OCI-LY1 (cell line): ENCODE data around the gene NSUN6.

Source experiments
- CTCF ChIP-seq: fragments of 200-600 bp; sonication (generic), shearing (Covaris generic); IDR thresholded peaks from 2 replicates; pipeline ENCODE4 v1.5.1; 2017; ENCODE audit warnings: mild to moderate bottlenecking, antibody characterized with exemption, low read length, moderate library complexity, mixed read lengths
- EZH2 ChIP-seq: fragments of 200-600 bp; sonication (generic), shearing (Covaris generic); IDR thresholded peaks from 2 replicates; pipeline ENCODE4 v1.8.0; 2017; ENCODE audit warnings: borderline replicate concordance, mixed run types, mild to moderate bottlenecking, antibody characterized with exemption, low read length, moderate library complexity, mixed read lengths

DNA sequence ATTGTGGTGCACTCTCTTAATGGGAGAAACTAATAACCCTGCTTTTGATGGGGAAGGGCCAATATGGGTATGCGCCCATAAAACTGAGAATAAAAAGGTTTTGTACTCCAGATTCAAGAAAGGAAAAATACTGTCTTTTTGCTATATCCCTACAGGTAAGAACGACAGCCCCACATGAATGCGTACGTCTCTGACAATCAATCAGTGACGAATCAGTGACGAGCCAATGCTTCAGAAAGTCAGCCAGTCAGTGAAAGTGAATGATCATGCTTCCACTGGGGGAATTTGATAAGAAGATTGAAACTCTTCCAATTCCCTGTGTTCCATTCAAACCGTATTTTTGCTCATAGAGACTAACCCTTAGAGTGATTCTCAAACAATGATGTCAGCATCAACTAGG lies 34.2 kb upstream of the NSUN6 start:
- TF ChIP-seq CTCF, result no peak
- TF ChIP-seq EZH2, result no peak
